ENCODE data around the gene CACNA2D2. TPM values are rescaled to one million over a fixed set of nuclear protein-coding genes. Genes with fewer than 3 reads are reported as not detected.

Gene CACNA2D2
- total RNA-seq, 1 donor from 2014 or later: 0.59 TPM

GRCh38 chr3:50320853-50321335 is 182.5 kb downstream of the CACNA2D2 start:
- Mint-ChIP-seq H3K36me3 (ENCODE audit: low read depth) (peaks cover 30% of the 10 kb centered on the region), H3K27ac (no peak overlapping the region), H3K4me3 (ENCODE audit: low read depth) (peak overlapping the region; percentile 89), H3K9me3 (no peaks in the 10 kb centered on the region), H3K27me3 (ENCODE audit: low read depth) (no peaks in the 10 kb centered on the region), H3K4me1 (ENCODE audit: low read depth) (peaks cover 13% of the 10 kb centered on the region)
- DNase-seq (ENCODE audit: low spot score): no peak
- intact Hi-C loops (cut with micrococcal nuclease): loop anchor here (1.0 to 5.0 kb wide), 2 partner anchors 22 to 84 kb away; partner anchors contain the start of genes GNAI2, HYAL3 and NAA80

DNA sequence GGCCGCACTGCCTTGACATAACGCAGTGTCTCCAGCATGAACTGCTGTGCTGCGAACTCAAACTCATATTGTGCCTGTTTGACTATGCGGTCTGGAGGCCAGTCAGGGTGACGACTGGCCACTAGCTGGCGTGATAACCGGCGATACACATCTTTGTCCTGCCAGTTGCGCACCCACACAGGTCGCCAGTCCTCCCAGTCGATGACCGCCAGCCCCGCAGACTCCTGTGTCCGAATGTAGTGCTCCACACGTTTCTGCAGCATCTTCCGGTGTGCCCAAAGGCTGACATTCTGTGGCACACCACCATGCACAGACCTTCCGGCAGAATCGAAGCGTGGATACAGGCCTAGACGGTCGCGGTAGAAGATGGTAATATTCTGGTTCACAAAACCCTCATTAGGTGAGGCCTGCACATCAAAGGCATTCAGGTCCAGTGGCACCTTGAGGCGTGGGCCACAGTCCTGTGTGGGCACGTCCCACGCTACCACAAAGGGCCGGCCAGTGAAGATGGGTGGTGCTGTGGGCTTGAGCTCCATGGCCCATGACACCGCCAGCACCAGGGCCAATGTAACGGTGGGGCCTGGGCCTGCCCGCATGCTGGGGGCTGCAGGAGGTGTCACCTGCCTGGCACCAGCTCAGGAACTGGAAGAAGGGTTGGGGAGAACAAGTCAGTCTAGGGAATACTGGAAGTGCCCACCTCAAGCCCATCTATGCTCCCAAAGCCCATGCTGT is 183.4 kb downstream of the CACNA2D2 start:
- Mint-ChIP-seq H3K27ac (no peak overlapping the region), H3K4me3 (ENCODE audit: low read depth) (peak overlapping the region; percentile 89), H3K9me3 (no peaks in the 10 kb centered on the region), H3K36me3 (ENCODE audit: low read depth) (peaks cover 25% of the 10 kb centered on the region), H3K27me3 (ENCODE audit: low read depth) (no peaks in the 10 kb centered on the region), H3K4me1 (ENCODE audit: low read depth) (peaks cover 13% of the 10 kb centered on the region)
- DNase-seq (ENCODE audit: low spot score): no peak
- intact Hi-C loops (cut with micrococcal nuclease): loop anchor here (5.0 kb wide), 1 partner anchor 83 kb away; the partner anchor contains the start of gene GNAI2

DNA sequence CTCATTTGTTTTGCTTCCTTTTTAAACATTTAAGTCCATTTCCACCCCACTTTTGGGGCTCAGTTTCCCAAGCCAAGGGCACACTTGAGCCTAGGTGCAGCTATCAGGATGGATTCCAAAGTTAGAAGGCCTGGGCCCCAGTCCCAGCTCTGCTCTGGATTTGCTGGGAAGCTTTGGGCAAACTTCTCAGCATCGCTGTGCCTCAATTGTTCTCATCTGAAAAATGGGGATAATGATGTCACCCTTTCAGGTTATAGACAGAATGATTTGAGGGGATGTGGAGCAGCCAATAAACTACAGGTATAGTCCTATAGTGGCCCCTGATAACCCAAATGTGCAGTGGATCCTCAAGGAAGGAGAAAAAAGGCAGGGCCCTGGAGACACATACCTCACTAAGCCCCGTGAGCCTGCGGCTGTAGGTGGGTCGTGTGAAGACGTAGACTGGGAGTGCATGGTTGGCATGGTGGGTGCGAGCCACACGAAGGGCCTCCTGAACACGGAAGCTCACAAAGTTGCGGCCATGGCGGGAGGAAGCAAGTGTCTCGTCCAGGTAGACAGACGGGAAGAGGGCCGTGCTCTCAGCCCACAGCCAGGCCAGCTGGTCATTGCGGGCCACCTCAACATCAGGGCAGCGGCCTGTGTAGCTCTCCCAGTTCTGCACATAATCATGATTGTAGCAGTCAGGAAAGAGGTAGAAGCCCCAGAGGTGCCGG is 184.1 kb downstream of the CACNA2D2 start:
- H3K36me3 Mint-ChIP-seq (ENCODE audit: low read depth): peaks cover 19% of the 10 kb centered on the region
- H3K4me3 Mint-ChIP-seq (ENCODE audit: low read depth): peak overlapping the region; percentile 37
- intact Hi-C loops (cut with micrococcal nuclease): no loop called here
- no peaks in the 10 kb centered on the region for H3K9me3 Mint-ChIP-seq
- no peak for DNase-seq (ENCODE audit: low spot score)
- no peak overlapping the region for H3K27ac Mint-ChIP-seq
- no peaks in the 10 kb centered on the region for H3K27me3 Mint-ChIP-seq (ENCODE audit: low read depth)
- peaks cover 13% of the 10 kb centered on the region for H3K4me1 Mint-ChIP-seq (ENCODE audit: low read depth)

- Mint-ChIP-seq H3K27me3 (ENCODE audit: low read depth) (no peaks in the 10 kb centered on the region), H3K9me3 (no peaks in the 10 kb centered on the region), H3K36me3 (ENCODE audit: low read depth) (peaks cover 19% of the 10 kb centered on the region), H3K4me3 (ENCODE audit: low read depth) (peak overlapping the region; percentile 37), H3K4me1 (ENCODE audit: low read depth) (peaks cover 13% of the 10 kb centered on the region), H3K27ac (no peak overlapping the region)
- DNase-seq (ENCODE audit: low spot score): no peak
- intact Hi-C loops (cut with micrococcal nuclease): no loop called here
These were observed 184.8 kb downstream of the CACNA2D2 start for GRCh38 chr3:50318615-50319014.

GRCh38 chr3:50318163-50318562 is 185.3 kb downstream of the CACNA2D2 start:
- no peak for DNase-seq (ENCODE audit: low spot score)
- Mint-ChIP-seq H3K36me3 (ENCODE audit: low read depth) (peaks cover 19% of the 10 kb centered on the region), H3K4me3 (ENCODE audit: low read depth) (peak overlapping the region; percentile 37)

DNA sequence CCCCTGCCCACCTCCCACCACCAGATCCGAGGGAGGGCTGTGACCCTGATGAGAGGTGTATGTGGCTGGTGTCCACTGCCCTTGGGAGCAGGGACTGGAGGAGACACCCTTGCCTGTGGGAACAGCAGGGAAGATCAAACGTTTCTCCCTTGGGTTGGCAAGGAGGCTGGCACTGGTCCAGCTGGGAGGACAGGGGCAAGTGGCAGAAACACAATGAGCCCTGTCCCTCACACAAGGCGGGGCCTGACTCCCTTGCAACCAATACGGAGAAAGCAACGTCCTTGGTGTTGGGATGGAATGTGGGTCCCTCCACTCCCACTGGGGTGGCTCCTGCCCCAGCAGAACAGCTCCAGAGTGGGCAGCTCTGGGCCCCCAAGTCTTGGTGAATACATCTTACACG is 186.1 kb downstream of the CACNA2D2 start:
- Mint-ChIP-seq H3K4me3 (ENCODE audit: low read depth) (no peak overlapping the region), H3K4me1 (ENCODE audit: low read depth) (peaks cover 13% of the 10 kb centered on the region), H3K27me3 (ENCODE audit: low read depth) (no peaks in the 10 kb centered on the region), H3K27ac (no peak overlapping the region), H3K9me3 (no peaks in the 10 kb centered on the region), H3K36me3 (ENCODE audit: low read depth) (peaks cover 19% of the 10 kb centered on the region)
- DNase-seq (ENCODE audit: low spot score): no peak
- intact Hi-C loops (cut with micrococcal nuclease): no loop called here

More at GRCh38 chr3:50318163-50318562, 185.3 kb downstream of the CACNA2D2 start:
- no peaks in the 10 kb centered on the region for H3K9me3 Mint-ChIP-seq
- peaks cover 13% of the 10 kb centered on the region for H3K4me1 Mint-ChIP-seq (ENCODE audit: low read depth)
- H3K27ac Mint-ChIP-seq: no peak overlapping the region
- intact Hi-C loops (cut with micrococcal nuclease): no loop called here
- H3K27me3 Mint-ChIP-seq (ENCODE audit: low read depth): no peaks in the 10 kb centered on the region

- Mint-ChIP-seq H3K27ac (peak overlapping the region; percentile 40), H3K36me3 (ENCODE audit: low read depth) (peaks cover 19% of the 10 kb centered on the region), H3K27me3 (ENCODE audit: low read depth) (no peaks in the 10 kb centered on the region), H3K4me1 (ENCODE audit: low read depth) (peaks cover 13% of the 10 kb centered on the region), H3K9me3 (no peaks in the 10 kb centered on the region), H3K4me3 (ENCODE audit: low read depth) (no peak overlapping the region)
- intact Hi-C loops (cut with micrococcal nuclease): no loop called here
- DNase-seq (ENCODE audit: low spot score): no peak
These were observed 186.7 kb downstream of the CACNA2D2 start for GRCh38 chr3:50316657-50317242.

- no peaks in the 10 kb centered on the region for H3K27me3 Mint-ChIP-seq (ENCODE audit: low read depth)
- no peak overlapping the region for H3K4me3 Mint-ChIP-seq (ENCODE audit: low read depth)
- intact Hi-C loops (cut with micrococcal nuclease): no loop called here
- peaks cover 21% of the 10 kb centered on the region for H3K36me3 Mint-ChIP-seq (ENCODE audit: low read depth)
- peaks cover 11% of the 10 kb centered on the region for H3K4me1 Mint-ChIP-seq (ENCODE audit: low read depth)
- peaks cover under 1% of the 10 kb centered on the region for H3K9me3 Mint-ChIP-seq
- no peak for DNase-seq (ENCODE audit: low spot score)
- H3K27ac Mint-ChIP-seq: no peak overlapping the region
These were observed 188.6 kb downstream of the CACNA2D2 start for GRCh38 chr3:50314816-50315215.

- no peak for DNase-seq (ENCODE audit: low spot score)
These were observed 189.1 kb downstream of the CACNA2D2 start for GRCh38 chr3:50314342-50314741.

More at GRCh38 chr3:50314342-50314741, 189.1 kb downstream of the CACNA2D2 start:
- Mint-ChIP-seq H3K27ac (no peak overlapping the region), H3K36me3 (ENCODE audit: low read depth) (peaks cover 22% of the 10 kb centered on the region), H3K4me1 (ENCODE audit: low read depth) (peaks cover 11% of the 10 kb centered on the region), H3K4me3 (ENCODE audit: low read depth) (no peak overlapping the region), H3K27me3 (ENCODE audit: low read depth) (no peaks in the 10 kb centered on the region), H3K9me3 (peaks cover 5% of the 10 kb centered on the region)
- intact Hi-C loops (cut with micrococcal nuclease): no loop called here

Other genes starting within 250 kb of the CACNA2D2 start
- 0.30 and 0.68 TPM in 2 replicates for gene SEMA3B, start 234.5 kb downstream of the CACNA2D2 start, total RNA-seq
- gene LSMEM2, start 224.5 kb downstream of the CACNA2D2 start, total RNA-seq: not detected in 2 replicates
- 154 and 164 TPM in 2 replicates for gene IFRD2, start 211.2 kb downstream of the CACNA2D2 start, total RNA-seq
- 10.8 TPM in 2 replicates for gene HYAL3, start 204.2 kb downstream of the CACNA2D2 start, total RNA-seq
- 24.9 and 25.0 TPM in 2 replicates for gene NAA80, start 204.2 kb downstream of the CACNA2D2 start, total RNA-seq
- 0.23 and 0.59 TPM in 2 replicates for gene HYAL1, start 200.1 kb downstream of the CACNA2D2 start, total RNA-seq
- 14.9 and 15.2 TPM in 2 replicates for gene HYAL2, start 180.9 kb downstream of the CACNA2D2 start, total RNA-seq
- 23.7 and 23.9 TPM in 2 replicates for gene TUSC2, start 175.4 kb downstream of the CACNA2D2 start, total RNA-seq
- 71.2 and 74.2 TPM in 2 replicates for gene RASSF1, start 162.8 kb downstream of the CACNA2D2 start, total RNA-seq
- gene ZMYND10, start 157.9 kb downstream of the CACNA2D2 start, total RNA-seq: 0.94 and 1.8 TPM in 2 replicates
- gene NPRL2, start 152.9 kb downstream of the CACNA2D2 start, total RNA-seq: 34.5 and 42.7 TPM in 2 replicates
- 22.9 and 24.6 TPM in 2 replicates for gene CYB561D2, start 152.8 kb downstream of the CACNA2D2 start, total RNA-seq
- 17.8 and 19.2 TPM in 2 replicates for gene TMEM115, start 144.1 kb downstream of the CACNA2D2 start, total RNA-seq
- gene C3orf18, start 64.1 kb upstream of the CACNA2D2 start, total RNA-seq: 35.2 and 37.2 TPM in 2 replicates
- gene HEMK1, start 65.9 kb upstream of the CACNA2D2 start, total RNA-seq: 61.7 and 68.7 TPM in 2 replicates
- 351 and 355 TPM in 2 replicates for gene CISH, start 108.1 kb upstream of the CACNA2D2 start, total RNA-seq
- 178 and 190 TPM in 2 replicates for gene MAPKAPK3, start 113.5 kb upstream of the CACNA2D2 start, total RNA-seq
- gene DOCK3, start 171.3 kb upstream of the CACNA2D2 start, total RNA-seq: 1.1 and 1.4 TPM in 2 replicates